HG02642 (cell line): ENCODE results near the gene PTPRJ.

Source experiments
- ATAC-seq: cut with Tn5 transposase; IDR thresholded peaks from one replicate; pipeline ENCODE4 v1.9.1; 2021; ENCODE audit warnings: mild to moderate bottlenecking; ENCODE audit not compliant: unreplicated experiment, poor library complexity

PTPRJ gene

DNA sequence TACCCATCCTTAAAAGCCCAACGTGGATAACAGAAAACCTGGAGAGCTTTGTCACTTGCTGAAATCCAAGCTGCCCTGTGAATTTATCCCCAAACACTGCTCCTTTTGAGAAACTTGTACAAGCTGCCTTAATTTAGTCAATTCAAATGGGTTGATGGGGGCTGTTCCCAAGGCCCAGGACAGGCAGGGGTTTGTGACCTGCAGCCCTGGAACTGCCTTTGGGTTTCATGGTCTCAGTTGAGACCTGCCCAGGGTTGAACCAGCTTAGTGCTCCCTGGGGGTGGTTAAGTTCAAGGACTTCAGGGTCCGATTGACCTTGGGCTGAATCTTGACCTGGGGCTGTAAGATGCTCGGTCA, 124.2 kb downstream of the PTPRJ start:
- no peak for ATAC-seq

DNA sequence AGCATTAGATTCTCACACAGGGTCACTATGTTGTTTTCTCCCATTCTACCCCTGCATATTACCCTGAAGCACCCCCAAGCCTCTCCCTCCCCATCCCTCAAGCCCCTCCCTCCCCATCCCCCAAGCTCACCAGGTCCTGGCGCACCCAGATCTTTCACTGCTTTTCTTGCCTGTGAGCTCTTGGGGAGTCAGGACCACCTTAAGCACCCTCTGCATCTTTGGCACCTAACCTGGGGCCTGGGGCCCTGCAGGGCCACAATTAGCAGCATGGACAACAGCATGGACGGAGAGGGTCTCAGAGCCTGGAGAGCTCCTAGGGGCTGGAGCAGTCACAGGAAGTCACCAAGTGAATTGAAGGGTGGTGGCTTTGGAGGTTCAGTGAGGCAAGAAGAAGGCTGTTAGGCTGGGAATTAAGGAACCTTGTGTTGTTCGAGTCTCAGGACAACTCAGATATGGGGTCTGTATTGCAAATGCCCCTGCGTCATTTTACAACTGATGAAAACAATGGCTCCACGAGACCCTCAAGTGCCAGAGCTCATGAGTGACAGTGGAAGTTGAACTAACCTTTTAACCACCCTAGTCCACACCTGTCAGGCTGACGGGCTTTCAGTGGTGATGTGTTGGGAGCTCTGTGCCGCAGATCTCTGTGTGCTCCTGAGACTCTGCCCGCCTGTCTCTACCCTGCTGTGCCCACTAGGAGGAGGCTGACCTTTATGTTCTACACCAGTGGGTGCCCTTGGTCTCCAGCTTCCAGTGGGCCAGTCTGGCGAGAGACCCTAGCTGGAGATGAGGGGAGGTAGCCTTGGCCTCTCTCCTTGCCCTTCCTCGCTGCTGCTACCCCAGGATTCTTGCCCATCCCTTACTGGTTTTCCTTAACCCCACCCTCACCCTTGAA, 125.0 kb downstream of the PTPRJ start:
- no peak for ATAC-seq

DNA sequence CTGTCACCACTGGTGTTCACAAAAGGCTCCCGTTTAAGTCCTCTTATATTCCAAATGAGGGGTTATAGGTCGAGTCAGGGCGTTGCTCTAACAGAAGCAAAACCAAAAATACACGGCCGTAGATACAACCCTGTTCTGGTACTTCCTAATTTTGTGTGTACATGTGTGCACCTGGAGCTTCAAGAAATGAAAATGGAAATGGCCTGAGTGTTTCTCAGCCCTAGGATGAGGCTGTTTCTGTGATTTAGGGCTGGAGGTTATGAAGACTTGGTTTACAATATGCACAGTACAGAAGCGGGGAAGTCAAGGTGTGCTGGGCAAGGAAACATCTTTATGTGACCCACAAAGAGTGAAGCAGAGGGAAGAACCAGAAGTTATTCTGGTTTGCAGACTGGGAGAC, 125.8 kb downstream of the PTPRJ start:
- no peak for ATAC-seq

DNA sequence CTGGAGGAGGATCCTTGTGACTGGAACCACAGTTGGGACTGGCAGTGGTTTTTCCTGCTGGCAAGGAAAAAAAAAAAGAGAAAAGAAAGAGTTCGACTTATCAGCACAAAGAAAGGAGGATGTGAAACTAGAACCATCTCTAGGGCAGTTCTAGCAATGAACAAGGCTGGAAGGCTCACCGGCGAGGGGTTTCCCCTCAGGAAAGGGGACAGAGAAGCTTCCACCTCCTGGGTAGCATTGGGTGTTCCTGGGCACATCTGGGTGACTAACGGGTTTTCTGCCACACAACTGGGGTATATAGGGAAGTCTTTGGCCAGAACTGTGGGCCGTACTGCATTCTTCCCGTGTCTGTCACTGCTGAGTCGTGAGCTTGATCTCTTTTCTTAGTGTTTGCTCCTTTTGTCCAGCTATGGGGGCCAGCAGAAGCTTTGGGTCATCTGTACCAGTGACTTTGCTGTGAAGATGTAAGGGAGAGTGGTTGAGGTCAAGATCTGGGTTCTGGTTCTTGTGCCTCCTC, 126.9 kb downstream of the PTPRJ start:
- peak; percentile 88 for ATAC-seq

DNA sequence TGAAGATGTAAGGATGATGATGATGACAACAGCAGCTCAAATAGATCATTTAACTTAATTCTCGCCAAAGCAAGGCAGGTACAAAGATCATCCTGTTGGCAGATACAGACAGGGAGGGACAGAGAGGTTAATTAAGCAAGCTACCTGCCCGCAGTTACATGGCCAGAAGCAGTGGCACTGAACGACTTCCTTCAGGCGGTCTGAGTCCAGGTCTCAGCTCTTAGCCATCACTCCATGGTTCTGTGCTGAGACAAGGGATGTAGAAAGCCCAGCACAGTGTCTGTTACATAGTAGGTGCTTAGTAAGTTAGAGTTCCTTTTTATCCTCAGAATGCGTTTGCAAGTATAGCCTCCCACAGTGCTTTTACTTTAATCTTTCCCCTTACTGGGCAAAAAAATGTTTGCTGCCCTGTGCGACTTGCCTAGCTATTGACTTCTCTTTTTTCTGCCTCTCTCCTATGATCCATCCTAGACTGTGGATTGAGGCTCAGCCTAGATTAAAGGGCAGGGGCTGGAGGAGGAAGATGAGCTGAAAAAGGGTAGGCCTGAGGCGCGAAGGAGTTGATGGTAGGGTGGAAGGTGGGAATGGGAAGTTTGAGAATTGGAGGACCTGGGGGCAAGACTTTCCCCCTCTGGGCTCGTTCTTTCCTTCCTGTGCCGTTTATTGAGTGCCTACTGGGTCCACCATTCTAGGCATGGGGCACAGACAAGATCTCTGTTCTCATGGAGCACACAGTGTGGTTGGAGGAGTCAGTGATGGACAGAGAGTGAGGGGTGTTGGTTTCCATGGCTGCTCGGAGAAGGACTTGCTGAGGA, 128.1 kb downstream of the PTPRJ start:
- no peak for ATAC-seq

DNA sequence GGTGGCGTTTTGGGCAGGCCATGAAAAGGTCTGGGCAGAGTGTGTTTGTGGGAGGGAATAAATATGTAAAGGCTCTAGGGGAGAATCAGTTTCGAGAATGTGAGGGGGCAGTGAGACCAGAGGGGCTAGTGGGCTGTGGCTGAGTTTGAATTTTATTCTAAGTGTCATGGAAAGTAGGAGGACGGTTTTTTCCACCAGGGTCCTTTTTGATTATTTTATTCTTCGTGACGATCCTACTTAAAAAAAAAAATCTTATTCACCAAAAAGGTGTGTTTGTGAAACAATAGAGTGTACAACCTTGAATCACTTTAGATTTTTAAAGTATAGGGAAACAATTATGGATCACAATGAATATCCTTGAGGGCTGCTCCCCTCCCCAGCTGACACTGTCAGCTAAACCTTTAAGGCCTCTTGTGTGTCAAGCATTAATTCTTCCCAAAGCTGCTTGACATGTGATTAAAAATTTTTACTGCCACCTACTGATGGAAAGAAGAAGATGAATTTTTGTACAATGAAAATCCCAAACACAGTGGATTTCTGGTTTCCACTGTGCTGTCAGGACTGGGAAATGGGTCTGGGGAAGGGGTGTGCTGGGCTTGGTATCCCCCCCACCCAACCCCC, 128.8 kb downstream of the PTPRJ start:
- ATAC-seq: no peak

DNA sequence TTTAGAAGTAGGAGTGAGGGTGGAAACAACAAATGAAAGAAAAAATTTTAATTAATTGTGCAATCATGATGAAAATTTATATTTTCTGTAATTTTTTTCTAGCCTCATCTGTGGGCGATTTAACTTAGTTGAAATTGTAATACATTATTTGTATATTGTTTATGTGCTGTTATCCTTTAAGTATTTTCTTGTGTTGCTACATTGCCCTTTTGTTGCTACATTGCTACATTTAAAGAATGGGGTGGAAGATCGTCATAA, 130.1 kb downstream of the PTPRJ start:
- no peak for ATAC-seq

DNA sequence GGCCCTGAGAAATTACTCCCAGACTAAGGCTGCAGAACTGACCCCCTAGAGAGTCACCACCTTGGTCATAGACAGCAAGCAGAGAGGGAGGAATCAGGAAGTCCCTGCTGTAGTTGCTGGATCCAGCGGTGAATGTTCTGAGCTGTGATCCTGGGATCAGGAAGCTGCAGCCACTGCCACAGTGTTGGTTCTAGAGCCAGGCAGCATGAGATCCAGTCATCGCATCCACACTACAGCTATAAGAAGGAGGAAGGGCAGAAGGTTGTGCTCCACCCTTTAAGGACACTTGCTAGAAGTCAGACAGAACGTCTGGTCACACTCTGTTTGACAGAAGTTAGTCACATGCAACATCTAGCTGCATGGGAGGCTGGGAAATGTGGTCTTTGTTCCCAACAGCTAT, 131.5 kb downstream of the PTPRJ start:
- ATAC-seq: no peak

DNA sequence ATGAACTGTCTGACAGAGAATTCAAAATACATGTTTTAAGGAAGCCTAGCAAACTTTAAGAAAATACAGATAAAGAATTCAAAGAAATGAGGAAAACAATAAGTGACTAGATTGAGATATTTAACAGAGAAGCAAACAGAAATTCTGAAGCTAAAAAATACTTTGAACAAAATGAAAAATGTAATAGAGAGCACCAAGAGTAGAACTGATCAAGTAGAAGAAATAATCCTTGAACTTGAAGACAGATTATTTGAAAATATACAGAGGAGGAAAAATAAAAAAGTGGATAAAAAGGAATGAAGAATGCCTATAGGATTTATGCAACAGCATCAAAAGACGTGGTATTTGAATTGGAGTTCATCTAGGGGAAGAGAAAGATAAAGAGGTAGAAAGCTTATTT, 134.4 kb downstream of the PTPRJ start:
- no peak for ATAC-seq

DNA sequence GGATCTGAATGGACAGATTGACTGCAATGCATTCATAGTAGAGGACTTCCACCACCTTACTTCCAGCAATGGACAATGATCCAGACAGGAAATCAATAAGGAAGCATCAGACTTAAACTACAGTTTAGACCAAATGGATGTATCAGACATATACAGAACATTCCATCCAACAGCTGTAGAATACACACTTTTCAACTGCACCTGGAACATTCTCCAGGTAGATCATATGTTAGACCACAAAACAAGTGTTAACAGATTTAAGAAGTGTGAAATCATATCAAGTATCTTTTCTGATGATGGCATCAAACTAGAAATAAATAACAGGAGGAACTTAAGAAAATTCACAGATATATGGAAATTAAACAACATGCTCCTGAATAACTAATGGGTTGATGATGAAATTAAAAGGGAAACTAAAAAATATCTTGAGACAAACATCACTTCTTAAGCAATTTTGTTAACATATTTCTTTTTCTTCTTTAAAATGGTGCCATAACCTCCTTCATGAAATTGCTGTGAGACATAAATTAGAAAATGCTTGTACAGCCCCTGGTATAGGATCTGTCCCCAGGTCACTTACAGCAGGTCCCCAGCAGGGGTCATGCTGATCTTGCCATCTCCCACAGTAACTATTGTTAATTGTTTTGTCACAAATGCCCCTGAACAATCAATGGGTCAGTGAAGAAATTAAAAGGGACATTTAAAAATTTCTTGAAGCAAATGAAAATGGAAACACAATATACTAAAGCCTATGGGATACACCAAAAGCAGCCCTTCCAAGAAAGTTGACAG, 136.3 kb downstream of the PTPRJ start:
- ATAC-seq: peak; percentile 45

DNA sequence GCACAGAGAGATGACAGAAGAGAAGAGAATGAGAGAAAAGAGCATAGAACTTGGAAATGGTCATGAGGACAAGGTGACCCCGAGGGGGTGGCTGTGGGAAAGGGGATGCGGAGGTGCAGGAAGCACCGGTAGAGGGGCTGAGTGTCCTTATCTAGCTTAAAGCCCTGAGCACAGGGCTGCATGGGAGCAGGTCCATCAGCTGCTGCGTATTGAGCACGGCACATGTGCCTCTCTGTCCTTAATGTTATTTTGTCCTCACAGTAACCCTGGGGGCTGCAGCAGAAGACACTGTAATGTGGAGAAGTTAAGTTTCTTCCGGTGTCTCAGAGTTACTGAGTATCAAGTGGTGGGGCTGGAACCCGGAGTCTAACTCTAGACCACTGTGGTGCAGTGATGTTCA, 141.9 kb downstream of the PTPRJ start:
- ATAC-seq: no peak

DNA sequence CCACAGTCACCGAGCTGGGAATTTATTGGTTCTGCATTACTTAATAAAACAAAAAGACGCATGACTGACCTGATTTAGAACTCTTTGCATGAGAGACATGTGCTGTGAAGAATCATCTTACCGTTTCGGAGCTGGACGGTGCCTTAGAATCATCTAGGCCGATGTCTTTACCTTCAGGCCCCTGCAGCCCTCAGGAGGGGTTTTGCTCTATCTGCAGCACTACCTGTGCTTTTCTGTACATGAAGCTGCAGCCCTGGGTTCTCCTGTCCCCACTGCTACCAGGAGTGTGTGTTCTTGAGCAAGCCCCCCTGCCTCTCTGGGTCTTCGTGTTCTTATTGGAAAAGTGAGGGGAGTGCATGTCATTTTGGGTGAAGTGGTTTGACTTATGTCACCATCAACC, 142.3 kb downstream of the PTPRJ start:
- ATAC-seq: no peak

DNA sequence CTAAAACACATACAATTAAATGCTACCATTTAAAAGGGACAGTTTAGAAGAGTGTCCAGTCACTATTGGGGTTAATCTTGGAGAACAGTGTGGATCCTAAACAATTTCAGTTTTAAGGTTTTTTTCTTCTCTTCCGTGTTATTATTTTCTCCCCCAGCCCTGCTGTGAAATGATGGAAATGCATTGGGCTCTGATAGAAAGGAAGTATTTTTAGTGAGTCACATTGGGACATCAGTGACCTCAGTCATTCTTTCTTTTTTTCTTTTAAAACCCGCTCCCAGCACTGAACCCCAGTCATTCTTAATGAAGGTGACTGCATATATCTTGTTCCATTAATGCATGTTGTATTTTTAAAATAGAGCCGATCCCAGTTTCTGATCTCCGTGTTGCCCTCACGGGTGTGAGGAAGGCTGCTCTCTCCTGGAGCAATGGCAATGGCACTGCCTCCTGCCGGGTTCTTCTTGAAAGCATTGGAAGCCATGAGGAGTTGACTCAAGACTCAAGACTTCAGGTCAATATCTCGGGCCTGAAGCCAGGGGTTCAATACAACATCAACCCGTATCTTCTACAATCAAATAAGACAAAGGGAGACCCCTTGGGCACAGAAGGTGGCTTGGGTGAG, 143.0 kb downstream of the PTPRJ start:
- no peak for ATAC-seq

DNA sequence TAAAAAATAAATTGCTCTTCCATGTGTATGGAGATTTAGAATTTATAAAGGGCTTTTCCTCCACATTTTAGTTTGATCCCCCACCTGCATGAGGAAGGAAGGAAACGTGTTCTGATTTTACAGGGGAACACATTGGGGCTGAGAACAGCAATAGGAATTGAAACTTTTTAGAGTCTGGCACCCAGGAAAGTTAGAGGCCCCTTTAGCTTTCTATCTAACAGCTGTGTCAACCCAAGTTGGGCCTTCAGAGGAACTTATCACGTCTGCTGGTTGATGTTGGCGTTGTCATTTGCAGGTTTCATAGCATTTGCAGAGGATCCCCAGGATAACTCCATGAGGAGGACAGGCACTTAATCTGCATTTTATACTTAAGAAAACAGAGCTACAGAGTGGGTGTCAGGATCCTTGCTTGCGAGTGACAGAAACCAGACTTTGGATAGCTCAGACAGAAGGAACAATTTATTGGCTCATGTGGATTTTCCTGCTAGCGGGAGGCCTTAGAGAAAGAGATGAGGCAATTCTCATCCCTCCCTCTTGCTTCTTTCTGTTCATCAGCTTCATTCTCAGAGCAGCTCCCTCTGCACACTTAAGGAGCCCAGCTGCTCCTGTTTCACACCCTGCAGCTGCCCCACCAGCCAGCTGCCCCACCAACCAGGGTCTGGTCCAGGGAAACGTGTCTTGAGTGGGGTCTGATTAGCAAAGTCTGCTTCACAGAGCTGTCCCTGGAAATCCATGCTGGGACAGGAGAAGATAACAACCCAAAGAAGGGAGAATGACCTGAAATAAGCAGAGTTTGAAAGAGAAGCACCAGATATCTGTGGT, 143.8 kb downstream of the PTPRJ start:
- no peak for ATAC-seq

DNA sequence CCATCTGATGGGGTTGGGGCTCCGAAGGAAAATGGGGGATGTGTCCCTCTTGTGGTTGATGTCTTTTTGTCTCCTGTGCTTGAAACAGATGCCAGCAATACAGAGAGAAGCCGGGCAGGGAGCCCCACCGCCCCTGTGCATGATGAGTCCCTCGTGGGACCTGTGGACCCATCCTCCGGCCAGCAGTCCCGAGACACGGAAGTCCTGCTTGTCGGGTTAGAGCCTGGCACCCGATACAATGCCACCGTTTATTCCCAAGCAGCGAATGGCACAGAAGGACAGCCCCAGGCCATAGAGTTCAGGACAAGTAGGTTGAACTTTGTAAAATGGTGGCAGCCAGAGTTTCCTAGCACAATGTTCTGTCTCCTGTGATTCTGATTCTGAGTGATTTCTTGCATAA, 144.5 kb downstream of the PTPRJ start:
- ATAC-seq: no peak

DNA sequence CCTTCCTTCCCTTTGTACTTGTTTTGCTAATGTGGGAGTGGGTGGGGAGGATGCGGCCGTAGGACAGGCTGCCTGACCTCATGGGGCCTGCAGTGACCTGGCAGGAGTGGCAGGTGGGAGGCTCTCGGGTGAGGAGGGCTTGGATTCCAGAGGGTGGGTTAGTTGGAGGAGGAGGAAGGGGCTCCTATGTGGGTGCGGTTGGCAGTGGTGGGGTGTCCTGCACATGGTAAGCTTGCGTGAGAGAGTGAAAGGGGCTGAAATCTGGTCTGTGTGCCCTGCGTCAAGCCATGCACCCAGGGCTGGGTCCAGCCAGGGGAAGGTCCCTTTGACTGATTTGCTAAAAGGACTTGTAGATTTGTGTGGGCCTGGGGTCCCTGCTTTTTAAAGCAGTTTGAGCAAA, 145.5 kb downstream of the PTPRJ start:
- no peak for ATAC-seq

DNA sequence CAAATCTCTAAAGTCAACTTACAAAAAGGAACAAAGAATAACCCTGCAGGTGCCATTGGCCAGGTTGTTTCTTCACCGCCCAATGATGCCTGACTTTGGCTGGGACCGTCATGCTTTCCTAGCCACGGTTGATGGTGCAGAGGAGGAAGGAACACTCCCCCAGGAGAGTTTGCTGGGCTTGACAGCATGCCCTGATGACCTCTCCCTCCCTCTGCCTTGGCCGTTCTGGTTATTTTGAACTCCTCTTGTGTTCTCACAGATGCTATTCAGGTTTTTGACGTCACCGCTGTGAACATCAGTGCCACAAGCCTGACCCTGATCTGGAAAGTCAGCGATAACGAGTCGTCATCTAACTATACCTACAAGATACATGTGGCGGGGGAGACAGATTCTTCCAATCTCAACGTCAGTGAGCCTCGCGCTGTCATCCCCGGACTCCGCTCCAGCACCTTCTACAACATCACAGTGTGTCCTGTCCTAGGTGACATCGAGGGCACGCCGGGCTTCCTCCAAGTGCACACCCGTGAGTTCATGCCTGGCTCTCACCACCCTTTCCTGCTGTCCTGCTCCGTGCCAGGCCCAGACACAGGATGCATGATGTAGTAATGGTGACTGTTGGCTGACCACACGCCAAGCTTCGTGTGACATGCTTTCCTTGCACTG, 147.3 kb downstream of the PTPRJ start:
- no peak for ATAC-seq

DNA sequence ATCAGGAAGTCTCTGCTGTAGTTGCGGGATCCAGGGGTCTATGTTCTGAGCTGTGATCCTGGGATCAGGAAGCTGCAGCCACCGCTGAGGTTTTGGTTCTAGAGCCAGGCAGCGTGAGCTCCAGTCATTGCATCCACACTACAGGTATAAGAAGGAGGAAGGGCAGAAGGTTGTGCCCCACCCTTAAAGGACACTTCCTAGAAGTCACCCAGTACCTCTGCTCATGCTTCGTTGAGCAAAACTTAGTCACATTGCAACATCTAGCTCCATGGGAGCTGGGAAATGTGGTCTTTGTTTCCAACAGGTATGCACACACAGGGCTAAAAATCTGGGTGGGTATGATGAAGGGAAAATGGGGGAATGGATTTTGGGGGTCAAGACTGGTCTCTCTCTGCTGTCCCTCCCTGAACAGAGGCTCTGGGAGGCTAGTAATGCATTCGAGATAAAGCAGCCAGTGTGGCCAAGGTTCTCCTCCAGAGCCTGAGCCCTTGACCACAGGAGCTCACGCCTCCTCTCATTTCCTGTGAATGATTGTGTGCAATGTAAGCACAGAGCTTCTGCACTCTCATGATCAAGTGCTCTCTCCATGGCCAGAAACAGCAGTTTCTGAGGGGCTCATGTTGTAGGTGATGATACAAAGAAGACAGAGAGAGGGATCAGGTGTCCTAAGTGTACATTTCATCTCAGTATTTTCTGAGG, 149.5 kb downstream of the PTPRJ start:
- no peak for ATAC-seq
